IMR-90 (cell line): ENCODE data around the gene PDZRN3. TPM values are rescaled to one million over a fixed set of nuclear protein-coding genes. Genes with fewer than 3 reads are reported as not detected.
A peak's percentile ranks its signal among the peaks of the same experiment; 100 is the strongest.

ENCODE experiments used
- ATAC-seq: fragments of 200-7000 bp; cut with Tn5 transposase; 2 replicates; pipeline ENCODE4 v1.9.1; 2020; ENCODE audit warnings: low read depth, mild to moderate bottlenecking, moderate library complexity
- BruUV-seq: library from RNA; stranded (reverse); fragments of 400-500 nt; replicated peaks from 2 replicates; lab custom pipeline; 2021; lab: Mats Ljungman, UMichigan
- CTCF ChIA-PET: fragments of 300-600 bp; formaldehyde crosslinking; extraction: SDS; loops from one replicate; lab custom pipeline; 2021; ENCODE audit warnings: antibody characterized with exemption; lab: Yijun Ruan, JAX
- POLR2A ChIA-PET: fragments of 300-600 bp; sonication (Branson Sonifier 250); formaldehyde crosslinking; loops from one replicate; lab custom pipeline; 2022; ENCODE audit warnings: antibody characterized with exemption; ENCODE audit not compliant: unreplicated experiment; lab: Charles Lee
- DNase-seq: peaks from one replicate; pipeline ENCODE4 v3.0.0; 2013
- H2AFZ ChIP-seq: replicated peaks from 2 replicates; pipeline ENCODE3; 2013; ENCODE audit warnings: low read length, mild to moderate bottlenecking; ENCODE audit not compliant: poor library complexity
- H2AK5ac ChIP-seq: 2 replicates; pipeline ENCODE4 v1.6.1; 2013; ENCODE audit warnings: low read depth, low read length, inconsistent platforms
- H2AK9ac ChIP-seq: replicated peaks from 2 replicates; pipeline ENCODE3; 2013; ENCODE audit warnings: mild to moderate bottlenecking, low read depth, low read length, moderate library complexity; ENCODE audit not compliant: poor library complexity
- H2BK120ac ChIP-seq: 2 replicates; pipeline ENCODE4 v1.6.1; 2013; ENCODE audit warnings: low read depth, low read length, inconsistent platforms
- H2BK15ac ChIP-seq: 3 replicates; pipeline ENCODE4 v1.6.1; 2013; ENCODE audit warnings: low read depth, low read length, inconsistent platforms
- H2BK20ac ChIP-seq: 2 replicates; pipeline ENCODE4 v1.6.1; 2013; ENCODE audit warnings: low read depth, mild to moderate bottlenecking, inconsistent platforms, low read length, moderate library complexity
- H2BK5ac ChIP-seq: 2 replicates; pipeline ENCODE4 v1.6.1; 2013; ENCODE audit warnings: mild to moderate bottlenecking, low read depth, low read length, inconsistent platforms; ENCODE audit not compliant: poor library complexity, severe bottlenecking
- H3K14ac ChIP-seq: replicated peaks from 2 replicates; pipeline ENCODE4 v1.6.1; 2013; ENCODE audit warnings: low read depth, low read length, inconsistent platforms
- H3K18ac ChIP-seq: 2 replicates; pipeline ENCODE4 v1.6.1; 2013; ENCODE audit warnings: low read depth, low read length, control low read depth
- H3K23ac ChIP-seq: 2 replicates; pipeline ENCODE4 v1.6.1; 2013; ENCODE audit warnings: low read depth, low read length, inconsistent platforms
- H3K27ac ChIP-seq: 2 replicates; pipeline ENCODE4 v1.5.1; 2013; ENCODE audit warnings: mild to moderate bottlenecking, control low read depth, low read length; ENCODE audit not compliant: insufficient read depth
- H3K27me3 ChIP-seq: 2 replicates; pipeline ENCODE4 v1.6.1; 2013; ENCODE audit warnings: low read length; ENCODE audit not compliant: control insufficient read depth, insufficient read depth
- H3K36me3 ChIP-seq: 2 replicates; pipeline ENCODE4 v1.6.1; 2013; ENCODE audit warnings: low read length, mixed read lengths; ENCODE audit not compliant: control insufficient read depth, insufficient read depth
- H3K4ac ChIP-seq: 2 replicates; pipeline ENCODE4 v1.6.1; 2013; ENCODE audit warnings: low read depth, low read length, inconsistent platforms
- H3K4me1 ChIP-seq: 2 replicates; pipeline ENCODE4 v1.6.1; 2013; ENCODE audit warnings: low read length, mixed read lengths; ENCODE audit not compliant: control insufficient read depth, insufficient read depth
- H3K4me2 ChIP-seq: 2 replicates; pipeline ENCODE4 v1.6.1; 2013; ENCODE audit warnings: low read depth, mild to moderate bottlenecking, control low read depth, low read length, moderate library complexity
- H3K4me3 ChIP-seq: 2 replicates; pipeline ENCODE4 v1.5.1; 2013; ENCODE audit warnings: low read depth, mild to moderate bottlenecking, control low read depth, low read length, moderate library complexity; ENCODE audit not compliant: insufficient read depth
- H3K56ac ChIP-seq: 2 replicates; pipeline ENCODE4 v1.6.1; 2013; ENCODE audit warnings: low read length, inconsistent platforms; ENCODE audit not compliant: insufficient read depth; ENCODE audit errors: extremely low read depth
- H3K79me1 ChIP-seq, 2 experiments: 2 replicates each; pipeline ENCODE4 v1.6.1; 2013; ENCODE audit warnings: low read length in 2 of 2, inconsistent platforms in 1 of 2, low read depth in 1 of 2
- H3K9ac ChIP-seq: 2 replicates; pipeline ENCODE4 v1.6.1; 2013; ENCODE audit warnings: low read depth, low read length, control low read depth
- H3K9me1 ChIP-seq: 2 replicates; pipeline ENCODE4 v1.6.1; 2013; ENCODE audit warnings: low read length, inconsistent platforms; ENCODE audit not compliant: insufficient read depth
- H3K9me3 ChIP-seq: 2 replicates; pipeline ENCODE4 v1.6.1; 2013; ENCODE audit warnings: low read length; ENCODE audit not compliant: control insufficient read depth, insufficient read depth
- H4K20me1 ChIP-seq: 2 replicates; pipeline ENCODE4 v1.6.1; 2013; ENCODE audit warnings: low read length, inconsistent platforms; ENCODE audit not compliant: insufficient read depth
- H4K5ac ChIP-seq: 2 replicates; pipeline ENCODE4 v1.6.1; 2013; ENCODE audit warnings: mild to moderate bottlenecking, low read depth, low read length, control low read depth
- H4K8ac ChIP-seq, 2 experiments: 2 replicates each; pipeline ENCODE4 v1.6.1; 2013; ENCODE audit warnings: low read depth in 2 of 2, low read length in 2 of 2, control low read depth in 1 of 2, inconsistent platforms in 1 of 2
- H4K91ac ChIP-seq: 2 replicates; pipeline ENCODE4 v1.6.1; 2013; ENCODE audit warnings: low read depth, low read length, inconsistent platforms; ENCODE audit not compliant: insufficient read depth
- BHLHE40 ChIP-seq: fragments of 150-350 bp; IDR thresholded peaks from 2 replicates; pipeline ENCODE4 v1.6.1; 2016; ENCODE audit warnings: mild to moderate bottlenecking, low read depth, low read length
- CHD1 ChIP-seq: IDR thresholded peaks from 2 replicates; pipeline ENCODE4 v1.6.1; 2012; ENCODE audit warnings: low read depth, low read length, improper control_type of control experiment
- ELK1 ChIP-seq: fragments of 150-350 bp; IDR thresholded peaks from 2 replicates; pipeline ENCODE4 v1.6.1; 2016; ENCODE audit warnings: low read depth, mild to moderate bottlenecking, low read length, moderate library complexity, borderline replicate concordance
- MAFK ChIP-seq: IDR thresholded peaks from 2 replicates; pipeline ENCODE4 v1.6.1; 2012; ENCODE audit warnings: low read depth, low read length, improper control_type of control experiment
- MAZ ChIP-seq: IDR thresholded peaks from 2 replicates; pipeline ENCODE4 v1.6.1; 2012; ENCODE audit warnings: low read depth, mild to moderate bottlenecking, low read length, improper control_type of control experiment, moderate library complexity, borderline replicate concordance
- RAD21 ChIP-seq: IDR thresholded peaks from 2 replicates; pipeline ENCODE4 v1.6.1; 2012; ENCODE audit warnings: low read length, improper control_type of control experiment
- WGBS, 2 experiments: methylation state at CpG; one replicate each; pipeline versions ENCODE4 v1.1.5 to v1.1.7; 2013; ENCODE audit warnings: missing lambda C conversion rate in 2 of 2; ENCODE audit not compliant: insufficient read length in 1 of 2; ENCODE audit errors: extremely low coverage in 2 of 2; 5-methylcytosine and 5-hydroxymethylcytosine counted together
- dilution Hi-C: fragments of 300-500 bp; cut with HindIII; formaldehyde crosslinking; loops from one replicate; pipeline ENCODE4 v1.14.3; 2018; ENCODE audit warnings: low sequenced_read_pairs; ENCODE audit not compliant: unreplicated experiment
- in situ Hi-C: fragments of 300-500 bp; cut with MboI; formaldehyde crosslinking; loops from 3 replicates; pipeline ENCODE4 v1.14.3; 2019; ENCODE audit warnings: low sequenced_read_pairs, inconsistent platforms, mixed read lengths
- intact Hi-C: fragments of 100-400 bp; cut with micrococcal nuclease; formaldehyde crosslinking; loops from 2 replicates; pipeline ENCODE4 v1.10.0; 2022
- polyA plus RNA-seq, 3 experiments: library from polyadenylated mRNA; depleted of rRNA; stranded (reverse); fragments of >200 nt; gene quantifications; 2 replicates each; pipeline ENCODE4 v1.2.3, GENCODE V29; 2012; ENCODE audit warnings: low replicate concordance in 1 of 3
- total RNA-seq: library from RNA; depleted of rRNA; stranded (reverse); fragments of >200 nt; gene quantifications from 2 replicates; pipeline ENCODE4 v1.2.3, GENCODE V29; 2012

PDZRN3 gene
- total and polyA plus RNA-seq, 2 of the 4 experiments (the other 2 are of a cell fraction) = 9.4 to 17.0 TPM

- peak overlapping the region; percentile 64 for H4K5ac ChIP-seq
- peak overlapping the region; percentile 71 for H3K4ac ChIP-seq
- H2AK5ac ChIP-seq = peak overlapping the region; percentile 82
- H3K36me3 ChIP-seq = no peaks in the 10 kb centered on the region
- H4K91ac ChIP-seq = peak overlapping the region; percentile 86
- intact Hi-C loops (no loop called here), in situ Hi-C loops (no loop called here), dilution Hi-C loops (no loop called here)
- H2BK120ac ChIP-seq = peak overlapping the region; percentile 78
- H3K4me3 ChIP-seq = no peak overlapping the region
- H3K9ac ChIP-seq = no peak overlapping the region
- no TSS peak for BruUV-seq
- peak overlapping the region; percentile 32 for H3K4me2 ChIP-seq
- H2BK15ac ChIP-seq = peak overlapping the region; percentile 59; the same call in 2 of the 3 replicates
- peaks cover 13% of the 10 kb centered on the region for H3K9me1 ChIP-seq
- H3K56ac ChIP-seq = no peak overlapping the region
- H3K18ac ChIP-seq = peak overlapping the region; percentile 44
- no peaks in the 10 kb centered on the region for H3K27me3 ChIP-seq
- H3K14ac ChIP-seq = peak overlapping the region; percentile 75
- peak overlapping the region; percentile 18 for H2AFZ ChIP-seq
- H3K27ac ChIP-seq = peak overlapping the region; percentile 72; the same call in 1 of the 2 replicates
- peaks cover under 1% of the 10 kb centered on the region; the same call in 1 of the 2 replicates for H4K20me1 ChIP-seq
- no peak overlapping the region for H2AK9ac ChIP-seq
- POLR2A ChIA-PET = no interaction called here
- peak overlapping the region; percentile 44 for H3K23ac ChIP-seq
- peak overlapping the region; percentile 76 for H2BK20ac ChIP-seq
- peak; percentile 52 for DNase-seq
- TF ChIP-seq ELK1 (no peak), BHLHE40 (no peak), MAFK (peak; percentile 35; the same call in 1 of the 2 replicates), CHD1 (no peak), RAD21 (no peak), MAZ (no peak)
- peaks cover 26% of the 10 kb centered on the region for H3K4me1 ChIP-seq
- CTCF ChIA-PET = no interaction called here
- no CpG with 5 or more reads among the region's 4 CpGs for WGBS, 2 experiments
- H2BK5ac ChIP-seq = peak overlapping the region; percentile 38
- peaks cover 4 to 17% of the 10 kb centered on the region in 2 experiments; a peak in 3 of 4 replicates for H3K79me1 ChIP-seq
- H3K9me3 ChIP-seq = no peaks in the 10 kb centered on the region
- H4K8ac ChIP-seq = peak overlapping the region; percentile 54 to 69; a peak in 3 of 4 replicates
- ATAC-seq = peak; percentile 36
Observed at GRCh38 chr3:73558727-73559075, 66.0 kb downstream of the PDZRN3 start.
